ENCODE results near the gene TMEM250. TPM values are rescaled to one million over a fixed set of nuclear protein-coding genes. Genes with fewer than 3 reads are reported as not detected.

The TMEM250 gene
- total RNA-seq, 2 donors from 2014 or later: 40.9 to 67.2 TPM

DNA sequence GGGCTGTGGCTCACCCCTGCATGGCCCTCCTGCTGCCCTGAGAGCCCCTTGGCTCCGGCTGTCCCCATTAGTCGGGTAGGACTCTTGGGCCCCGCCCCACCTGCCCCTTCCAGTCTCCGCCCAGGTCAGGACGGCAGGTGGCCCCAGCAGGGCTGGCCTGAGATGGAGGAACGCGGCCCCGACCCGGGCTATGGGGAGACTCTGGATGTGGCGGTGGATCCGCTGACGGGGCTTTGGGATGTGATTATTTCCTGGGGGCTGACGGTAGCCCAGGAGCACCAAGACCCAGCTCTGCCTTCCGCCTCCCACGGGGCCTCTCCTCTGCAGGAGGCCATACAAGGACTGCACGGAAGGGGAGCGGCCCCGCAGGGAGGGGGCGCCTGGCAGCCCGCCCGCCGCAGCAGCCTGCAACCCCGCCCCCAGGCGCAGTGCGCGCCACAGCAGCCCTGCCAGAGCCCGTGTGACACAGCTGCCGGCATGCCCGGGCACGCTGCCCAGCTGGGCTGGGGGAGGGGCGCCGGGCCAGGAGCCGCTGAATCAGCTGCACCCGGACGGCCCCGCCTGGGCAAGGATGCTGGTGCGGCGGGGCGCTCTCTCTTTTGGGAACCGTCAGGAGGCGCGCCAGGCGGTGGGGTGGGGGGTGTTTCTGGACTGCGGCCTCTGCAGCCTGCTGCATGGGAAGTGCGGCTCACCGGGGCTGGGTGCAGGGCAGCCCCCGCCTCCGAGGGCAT lies 9.2 kb downstream of the TMEM250 start:
- intact Hi-C loops (cut with DNase I): no loop called here
- TF ChIP-seq, protein P1, sequence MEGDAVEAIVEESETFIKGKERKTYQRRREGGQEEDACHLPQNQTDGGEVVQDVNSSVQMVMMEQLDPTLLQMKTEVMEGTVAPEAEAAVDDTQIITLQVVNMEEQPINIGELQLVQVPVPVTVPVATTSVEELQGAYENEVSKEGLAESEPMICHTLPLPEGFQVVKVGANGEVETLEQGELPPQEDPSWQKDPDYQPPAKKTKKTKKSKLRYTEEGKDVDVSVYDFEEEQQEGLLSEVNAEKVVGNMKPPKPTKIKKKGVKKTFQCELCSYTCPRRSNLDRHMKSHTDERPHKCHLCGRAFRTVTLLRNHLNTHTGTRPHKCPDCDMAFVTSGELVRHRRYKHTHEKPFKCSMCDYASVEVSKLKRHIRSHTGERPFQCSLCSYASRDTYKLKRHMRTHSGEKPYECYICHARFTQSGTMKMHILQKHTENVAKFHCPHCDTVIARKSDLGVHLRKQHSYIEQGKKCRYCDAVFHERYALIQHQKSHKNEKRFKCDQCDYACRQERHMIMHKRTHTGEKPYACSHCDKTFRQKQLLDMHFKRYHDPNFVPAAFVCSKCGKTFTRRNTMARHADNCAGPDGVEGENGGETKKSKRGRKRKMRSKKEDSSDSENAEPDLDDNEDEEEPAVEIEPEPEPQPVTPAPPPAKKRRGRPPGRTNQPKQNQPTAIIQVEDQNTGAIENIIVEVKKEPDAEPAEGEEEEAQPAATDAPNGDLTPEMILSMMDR (IDR thresholded peaks at IDR 0.05): peak; percentile 6
- no peaks in the 10 kb centered on the region for H3K27me3 ChIP-seq
- peaks cover 35% of the 10 kb centered on the region for H3K4me1 ChIP-seq
- no peaks in the 10 kb centered on the region for H3K36me3 ChIP-seq
- H3K27ac ChIP-seq: peak overlapping the region; percentile 66
- no peaks in the 10 kb centered on the region for H3K9me3 ChIP-seq
- DNase-seq: peak; percentile 93
- peak overlapping the region; percentile 31 for H3K4me3 ChIP-seq
- peak overlapping the region; percentile 78 to 79 for H3K9ac ChIP-seq (ENCODE audit: low read depth in 2 of 2, low read length in 2 of 2)

DNA sequence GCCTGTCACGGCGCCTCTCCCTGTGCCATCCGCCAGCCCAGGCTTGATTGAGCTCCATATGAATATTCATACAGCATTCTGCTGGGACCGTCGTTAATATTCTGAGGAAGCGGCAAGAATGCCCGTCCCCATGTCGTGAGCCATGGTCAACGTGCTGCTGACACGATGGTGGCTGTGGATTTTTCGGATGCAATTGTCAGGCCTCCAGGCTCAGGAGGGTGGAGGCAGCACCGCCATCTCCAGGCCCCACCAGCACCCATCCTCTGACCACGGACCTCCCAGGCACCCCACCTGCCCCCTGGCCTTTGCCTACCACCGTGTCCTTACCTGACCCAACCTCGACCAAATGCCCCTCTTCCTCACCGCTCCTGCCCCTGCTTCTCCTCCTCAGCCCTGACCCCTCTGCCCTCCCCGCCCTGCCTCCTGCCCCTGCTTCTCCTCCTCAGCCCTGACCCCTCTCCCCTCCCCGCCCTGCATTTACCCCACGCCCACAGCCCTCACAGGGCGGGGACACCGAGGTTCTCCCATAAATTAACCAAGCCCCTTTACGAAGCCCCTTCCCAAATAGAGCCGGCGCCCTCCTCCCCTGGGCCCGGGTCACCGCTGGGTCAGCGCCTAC lies 9.9 kb downstream of the TMEM250 start:
- Histone ChIP-seq H3K4me3 (peak overlapping the region; percentile 31), H3K36me3 (no peaks in the 10 kb centered on the region), H3K9ac (ENCODE audit: low read depth in 2 of 2, low read length in 2 of 2) (peak overlapping the region; percentile 78 to 79), H3K27me3 (no peaks in the 10 kb centered on the region), H3K4me1 (peaks cover 35% of the 10 kb centered on the region), H3K9me3 (no peaks in the 10 kb centered on the region), H3K27ac (peak overlapping the region; percentile 66)
- TF ChIP-seq, protein P1 (IDR thresholded peaks at IDR 0.05): no peak
- intact Hi-C loops (cut with DNase I): no loop called here
- DNase-seq: no peak

DNA sequence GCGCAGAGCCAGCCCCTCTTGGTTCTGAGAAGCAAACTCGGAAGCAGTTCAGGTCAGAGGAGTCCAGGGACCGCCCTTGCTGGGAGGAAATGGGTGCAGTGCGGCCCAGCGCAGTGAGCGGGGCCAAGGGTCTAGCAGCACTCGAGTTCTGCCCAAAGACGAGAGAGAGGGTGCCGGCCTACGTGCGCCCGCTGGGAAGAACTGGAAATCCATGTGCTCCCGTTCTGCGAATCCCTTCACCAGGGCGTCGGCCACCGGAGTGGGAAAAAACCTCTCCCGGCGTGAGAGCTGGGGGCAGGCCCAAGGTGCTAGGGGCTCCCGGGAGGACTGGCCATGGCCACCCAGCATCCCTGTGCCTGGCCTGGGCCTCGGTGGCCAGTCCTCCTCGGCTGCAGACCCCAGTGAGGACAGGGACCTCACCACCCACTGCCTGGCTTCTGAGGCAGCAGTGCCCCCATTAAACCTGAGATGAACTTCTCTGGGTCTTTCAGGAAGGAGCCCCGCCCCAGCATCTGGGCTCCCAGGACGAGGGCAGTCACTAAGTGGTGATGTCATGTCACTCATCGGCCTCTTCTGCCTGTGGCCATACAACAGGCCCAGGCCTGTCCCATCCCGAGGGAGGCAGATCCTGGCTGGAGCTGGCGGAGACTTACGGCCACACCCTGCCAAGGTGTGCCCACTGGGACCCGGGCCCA lies 10.6 kb downstream of the TMEM250 start:
- intact Hi-C loops (cut with DNase I): no loop called here
- H3K27me3 ChIP-seq: no peaks in the 10 kb centered on the region
- H3K36me3 ChIP-seq: no peaks in the 10 kb centered on the region
- DNase-seq: peak; percentile 78
- H3K4me3 ChIP-seq: no peak overlapping the region
- peaks cover 35% of the 10 kb centered on the region for H3K4me1 ChIP-seq
- TF ChIP-seq, protein P1 (IDR thresholded peaks at IDR 0.05): no peak
- peak overlapping the region; percentile 57 for H3K27ac ChIP-seq
- H3K9me3 ChIP-seq: no peaks in the 10 kb centered on the region
- H3K9ac ChIP-seq (ENCODE audit: low read depth in 2 of 2, low read length in 2 of 2): peak overlapping the region; percentile 56 to 78

DNA sequence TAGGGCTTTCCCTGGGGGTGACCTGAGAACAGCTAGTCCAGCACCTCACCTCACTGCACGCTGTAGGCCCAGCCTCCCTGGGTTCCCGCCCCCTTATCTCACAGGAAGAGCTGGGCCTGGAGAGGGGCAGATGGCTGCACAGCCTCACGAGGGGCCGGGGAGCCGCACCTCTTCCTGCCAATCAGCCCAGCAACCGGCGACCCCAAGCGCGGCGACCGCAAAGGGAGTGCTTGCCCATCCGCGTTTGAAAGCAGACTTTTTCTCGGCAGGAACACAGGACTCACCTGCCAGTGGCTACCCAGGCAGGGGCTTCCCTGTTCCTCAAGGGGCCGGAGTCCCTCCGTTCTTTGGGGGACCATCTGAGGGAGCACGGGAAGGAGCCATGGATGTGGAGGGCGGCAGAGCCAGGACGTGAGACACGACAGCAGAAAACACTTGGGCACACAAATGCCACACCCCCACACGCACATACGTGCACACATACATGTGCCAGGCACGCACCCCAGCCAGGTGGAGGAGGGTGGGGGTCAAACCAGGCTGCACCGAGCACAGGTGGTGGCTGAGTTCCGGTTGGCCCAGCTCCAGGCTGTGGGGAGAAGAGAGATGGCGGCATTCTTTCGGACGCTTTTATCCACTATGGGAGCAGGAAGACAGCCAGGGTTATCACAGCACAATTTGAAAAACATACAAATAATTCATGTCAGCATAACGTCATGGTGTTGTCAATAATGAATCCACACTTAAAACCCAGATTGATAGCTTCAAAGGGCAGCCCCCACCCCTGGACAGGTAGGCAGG lies 11.3 kb downstream of the TMEM250 start:
- H3K27ac ChIP-seq: peak overlapping the region; percentile 57

More for the DNA sequence above, 11.3 kb downstream of the TMEM250 start:
- Histone ChIP-seq H3K4me3 (no peak overlapping the region), H3K4me1 (peaks cover 35% of the 10 kb centered on the region), H3K27me3 (no peaks in the 10 kb centered on the region), H3K36me3 (no peaks in the 10 kb centered on the region), H3K9me3 (no peaks in the 10 kb centered on the region), H3K9ac (ENCODE audit: low read depth in 2 of 2, low read length in 2 of 2) (peak overlapping the region; percentile 56 to 78)
- DNase-seq: peak; percentile 76
- intact Hi-C loops (cut with DNase I): no loop called here
- TF ChIP-seq, protein P1 (IDR thresholded peaks at IDR 0.05): no peak
